Prostate gland (tissue), 2 donors: ENCODE data around the gene CDH1.

ENCODE experiments used
- CTCF ChIP-seq, 4 experiments: fragments of 200-600 bp in 2 of 4; fragments of 450-650 bp in 2 of 4; sonication (generic) in 2 of 4; IDR thresholded peaks; 1 replicate in 3 of 4; 2 replicates in 1 of 4; pipeline ENCODE4 v1.5.1; 2016 to 2019; ENCODE audit warnings: antibody characterized with exemption in 4 of 4, mild to moderate bottlenecking in 2 of 4, moderate library complexity in 2 of 4
- POLR2A ChIP-seq: fragments of 450-650 bp; IDR thresholded peaks from one replicate; pipeline ENCODE4 v1.6.1; 2016; ENCODE audit warnings: antibody characterized with exemption, mild to moderate bottlenecking
- POLR2AphosphoS5 ChIP-seq: sonication (generic); formaldehyde crosslinking; IDR thresholded peaks from one replicate; pipeline ENCODE4 v1.6.1; 2017; ENCODE audit warnings: antibody characterized with exemption

GRCh38 chr16:68739964-68740627, 3.0 kb downstream of the CDH1 start:
- TF ChIP-seq POLR2A (no peak), CTCF (IDR thresholded peaks at IDR 0.05) (no peak), POLR2AphosphoS5 (peak; percentile 9)
